ENCODE data around the gene APCDD1.

APCDD1 gene

DNA sequence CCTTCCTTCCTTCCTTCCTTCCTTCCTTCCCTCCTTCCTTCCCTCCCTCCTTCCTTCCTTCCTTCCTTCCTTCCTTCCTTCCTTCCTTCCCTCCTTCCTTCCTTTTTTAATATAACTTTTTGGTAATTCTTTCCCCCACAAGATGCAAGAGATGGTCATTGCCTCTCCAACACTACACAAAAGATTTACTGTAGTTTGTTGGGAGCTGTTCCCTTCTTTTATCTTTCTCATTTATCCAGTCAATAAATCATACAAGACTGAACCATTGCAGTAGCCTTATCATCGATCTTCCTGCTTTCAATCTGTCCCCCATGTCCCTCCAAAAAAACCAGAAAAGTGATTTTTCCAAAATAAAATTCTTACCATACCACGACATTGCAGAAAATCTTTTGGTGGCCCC is 8.2 kb downstream of the APCDD1 start:
- TF ChIP-seq GATA3 (IDR thresholded peaks at IDR 0.05; ENCODE audit: low read depth, low read length) (no peak), GATA2 (IDR thresholded peaks at IDR 0.05; ENCODE audit: low read depth, low read length) (no peak)

DNA sequence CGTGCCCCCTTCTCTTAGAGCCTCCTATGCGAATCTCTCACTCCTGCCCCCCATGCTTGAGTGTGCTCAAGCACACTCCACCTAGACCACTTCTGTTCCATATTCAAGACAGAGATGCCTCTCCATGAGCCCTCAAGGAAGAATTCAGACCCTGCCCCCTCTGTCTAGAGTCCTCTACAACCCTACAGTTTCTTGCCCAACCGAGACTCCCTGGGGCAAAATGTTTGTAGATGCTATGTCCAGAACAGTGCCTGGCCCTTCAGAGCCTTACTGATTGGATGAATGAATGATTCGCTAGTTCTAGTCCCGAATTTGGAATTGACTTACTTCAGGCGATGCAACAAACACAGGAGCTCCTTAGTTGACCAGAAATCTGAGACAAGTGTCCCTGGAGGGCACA is 8.7 kb downstream of the APCDD1 start:
- TF ChIP-seq GATA2 (IDR thresholded peaks at IDR 0.05; ENCODE audit: low read depth, low read length), result no peak
- no peak for TF ChIP-seq GATA3 (IDR thresholded peaks at IDR 0.05; ENCODE audit: low read depth, low read length)

DNA sequence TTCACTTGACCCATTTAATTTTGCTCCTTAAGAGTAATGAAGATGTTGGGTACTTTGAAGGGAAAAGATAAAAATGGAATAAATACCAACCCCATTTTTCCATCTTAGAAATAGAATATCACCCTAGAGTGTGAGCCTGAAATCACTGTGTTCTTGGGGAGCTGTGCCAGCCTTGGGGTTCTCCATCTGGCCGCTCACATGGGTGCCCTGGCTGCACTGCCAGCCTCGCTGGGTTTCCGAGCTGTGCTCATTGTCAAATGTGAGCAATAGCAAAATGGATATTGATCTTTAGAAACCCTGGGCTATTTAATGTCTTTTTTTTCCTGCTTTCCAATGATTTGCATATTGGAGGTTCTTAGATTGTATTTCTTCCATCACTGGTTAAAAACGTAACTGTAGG is 9.3 kb downstream of the APCDD1 start:
- TF ChIP-seq GATA2 (IDR thresholded peaks at IDR 0.05; ENCODE audit: low read depth, low read length) (no peak), GATA3 (IDR thresholded peaks at IDR 0.05; ENCODE audit: low read depth, low read length) (no peak)

DNA sequence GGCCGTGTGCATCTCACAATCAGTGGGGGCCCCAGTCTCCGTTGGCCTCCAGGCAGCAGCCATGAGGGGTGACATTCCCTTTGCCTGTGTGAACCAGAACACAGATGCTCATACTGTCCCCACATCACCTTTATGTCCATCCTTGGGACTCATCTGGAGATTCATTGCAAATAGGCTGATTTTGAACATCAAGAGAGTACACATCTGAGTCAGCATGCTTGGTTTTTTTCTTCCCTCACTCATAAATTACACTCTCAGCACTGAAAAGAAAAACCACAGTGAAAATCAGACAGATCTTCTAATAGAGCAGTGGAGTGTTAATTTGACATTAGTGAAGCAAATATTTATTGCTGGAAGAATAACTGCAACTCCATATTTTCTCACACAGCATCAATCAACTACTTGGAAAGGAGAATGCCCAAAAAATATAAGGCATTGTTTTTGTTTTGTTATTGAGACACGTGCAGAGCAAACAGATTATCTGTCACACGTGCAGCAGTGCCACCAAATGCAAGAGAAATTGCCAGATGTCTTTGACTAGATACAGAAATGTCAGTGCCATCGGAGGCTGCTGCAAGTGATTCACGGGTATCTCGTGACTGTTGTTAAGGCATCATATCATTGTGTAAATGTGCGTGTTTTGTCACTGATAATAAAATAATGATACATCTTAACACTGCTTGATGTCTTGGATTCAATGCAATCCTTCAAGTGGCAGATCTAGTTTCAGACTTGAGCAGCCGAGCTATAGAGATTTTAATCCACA is 10.9 kb downstream of the APCDD1 start:
- TF ChIP-seq GATA3 (IDR thresholded peaks at IDR 0.05; ENCODE audit: low read depth, low read length) (no peak), GATA2 (IDR thresholded peaks at IDR 0.05; ENCODE audit: low read depth, low read length) (no peak)

DNA sequence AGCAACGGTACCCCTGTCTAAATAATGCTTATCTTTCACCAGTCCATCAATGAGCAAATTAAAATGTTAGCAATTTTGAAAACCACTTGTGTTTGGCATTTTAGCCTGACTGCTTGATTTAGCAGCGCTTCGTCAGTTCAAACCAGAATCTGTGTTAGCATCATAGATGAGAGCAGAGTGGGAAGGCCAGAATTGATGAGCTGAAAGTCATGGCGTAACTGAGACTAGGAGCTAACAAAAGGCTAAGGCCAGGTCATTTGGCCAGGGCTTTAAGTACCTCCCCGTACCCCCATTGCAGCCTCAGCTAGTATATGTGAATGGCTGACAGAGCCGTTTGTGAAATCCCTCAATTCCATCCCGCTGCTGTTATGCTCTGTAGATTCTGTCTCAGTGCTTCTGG is 16.0 kb downstream of the APCDD1 start:
- TF ChIP-seq GATA3 (IDR thresholded peaks at IDR 0.05; ENCODE audit: low read depth, low read length), result no peak
- TF ChIP-seq GATA2 (IDR thresholded peaks at IDR 0.05; ENCODE audit: low read depth, low read length), result no peak

DNA sequence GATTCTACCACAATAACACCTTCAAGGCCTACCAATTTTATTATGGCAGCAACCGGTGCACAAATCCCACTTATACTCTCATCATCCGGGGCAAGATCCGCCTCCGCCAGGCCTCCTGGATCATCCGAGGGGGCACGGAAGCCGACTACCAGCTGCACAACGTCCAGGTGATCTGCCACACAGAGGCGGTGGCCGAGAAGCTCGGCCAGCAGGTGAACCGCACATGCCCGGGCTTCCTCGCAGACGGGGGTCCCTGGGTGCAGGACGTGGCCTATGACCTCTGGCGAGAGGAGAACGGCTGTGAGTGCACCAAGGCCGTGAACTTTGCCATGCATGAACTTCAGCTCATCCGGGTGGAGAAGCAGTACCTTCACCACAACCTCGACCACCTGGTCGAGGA is 17.1 kb downstream of the APCDD1 start:
- TF ChIP-seq GATA3 (IDR thresholded peaks at IDR 0.05; ENCODE audit: low read depth, low read length), result no peak

DNA sequence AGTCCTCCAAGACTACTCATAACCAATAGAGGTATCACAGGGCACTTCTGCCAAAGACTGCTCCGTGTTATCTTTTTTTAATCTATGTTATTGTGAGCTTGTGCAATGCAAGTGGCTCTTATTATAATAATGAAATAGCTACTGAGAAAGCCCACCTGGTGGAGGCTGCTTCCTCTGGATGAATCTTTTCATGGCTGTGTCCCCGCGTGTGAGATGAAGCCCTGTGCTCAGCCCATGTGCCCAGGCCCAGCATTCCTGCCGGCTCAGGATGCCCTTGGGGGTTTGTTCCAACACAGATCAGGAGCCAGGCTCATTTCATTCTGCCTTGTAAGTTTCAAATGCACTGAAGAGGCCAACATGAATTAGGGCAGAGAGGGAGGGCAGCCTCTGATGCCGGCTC is 18.7 kb downstream of the APCDD1 start:
- TF ChIP-seq GATA3 (IDR thresholded peaks at IDR 0.05; ENCODE audit: low read depth, low read length), result no peak

DNA sequence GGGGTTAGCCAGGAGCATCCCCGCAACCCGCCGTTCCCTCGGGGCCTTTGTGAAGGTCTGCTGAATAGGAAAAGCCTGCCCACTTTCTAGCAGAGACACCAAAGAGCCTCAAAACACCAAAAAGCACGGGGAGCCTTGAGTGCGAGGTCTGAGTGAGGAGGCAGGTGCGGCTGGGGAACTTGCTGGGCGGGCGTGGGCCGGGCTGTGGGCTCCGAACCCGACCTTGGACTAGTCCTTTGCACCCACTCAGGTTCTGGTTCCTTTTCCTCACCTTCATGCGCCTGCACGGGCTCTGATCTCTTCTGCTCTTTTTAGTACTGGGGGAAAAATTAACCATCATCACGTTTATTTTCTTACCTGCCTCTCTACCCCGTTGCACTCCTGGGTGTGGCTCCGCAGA is 19.9 kb downstream of the APCDD1 start:
- TF ChIP-seq GATA3 (IDR thresholded peaks at IDR 0.05; ENCODE audit: low read depth, low read length) (no peak), GATA2 (IDR thresholded peaks at IDR 0.05; ENCODE audit: low read depth, low read length) (no peak)

DNA sequence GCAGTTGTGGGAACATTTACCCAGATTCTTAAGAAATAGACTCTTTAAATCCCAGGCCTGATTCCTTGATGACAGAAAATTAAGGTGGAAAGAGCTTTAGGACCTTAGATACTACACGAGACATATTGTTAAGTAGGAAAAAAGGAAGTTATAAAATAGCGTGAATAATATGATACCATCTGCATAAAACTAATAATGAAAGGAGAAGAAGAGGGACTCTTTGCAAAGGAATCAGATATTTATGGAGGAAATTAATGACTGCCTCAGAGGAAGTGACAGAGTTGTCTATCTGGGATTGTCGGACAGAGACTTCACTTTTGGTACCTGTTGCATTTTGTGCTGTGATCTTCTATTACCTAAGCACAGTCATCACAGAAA is 20.8 kb downstream of the APCDD1 start:
- TF ChIP-seq GATA2 (IDR thresholded peaks at IDR 0.05; ENCODE audit: low read depth, low read length), result no peak
- no peak for TF ChIP-seq GATA3 (IDR thresholded peaks at IDR 0.05; ENCODE audit: low read depth, low read length)

DNA sequence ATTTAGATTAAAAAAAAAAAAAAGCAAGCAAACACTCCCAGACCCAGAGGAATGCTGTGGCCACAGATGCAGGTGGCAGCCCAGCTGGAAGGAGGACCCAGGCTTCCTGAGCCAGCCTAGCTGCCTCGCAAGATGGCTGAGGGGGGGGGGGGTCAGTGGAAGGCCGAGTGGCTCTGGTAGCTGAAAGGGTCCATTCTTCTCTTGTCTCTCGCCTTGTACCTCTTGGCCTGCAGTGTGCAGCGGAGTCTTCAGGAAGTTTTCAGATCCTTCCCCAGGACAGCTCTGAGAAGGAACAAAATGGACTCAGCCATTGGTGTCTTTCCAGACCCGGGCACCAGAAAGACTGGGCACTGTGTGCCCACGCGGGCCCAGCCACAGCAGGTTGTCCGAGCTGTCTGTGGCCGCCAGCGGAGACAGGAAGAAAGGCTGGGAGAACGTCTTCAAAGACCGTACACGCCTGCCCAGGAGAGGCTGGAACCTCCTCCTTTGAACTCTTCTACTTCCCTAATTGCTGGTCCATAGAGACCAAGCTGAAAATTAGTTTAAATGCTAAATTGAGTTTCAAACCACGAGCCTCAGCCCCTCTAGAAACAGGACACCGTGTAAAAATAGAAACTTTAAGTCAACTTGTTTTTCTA is 21.3 kb downstream of the APCDD1 start:
- no peak for TF ChIP-seq GATA2 (IDR thresholded peaks at IDR 0.05; ENCODE audit: low read depth, low read length)
- no peak for TF ChIP-seq GATA3 (IDR thresholded peaks at IDR 0.05; ENCODE audit: low read depth, low read length)

DNA sequence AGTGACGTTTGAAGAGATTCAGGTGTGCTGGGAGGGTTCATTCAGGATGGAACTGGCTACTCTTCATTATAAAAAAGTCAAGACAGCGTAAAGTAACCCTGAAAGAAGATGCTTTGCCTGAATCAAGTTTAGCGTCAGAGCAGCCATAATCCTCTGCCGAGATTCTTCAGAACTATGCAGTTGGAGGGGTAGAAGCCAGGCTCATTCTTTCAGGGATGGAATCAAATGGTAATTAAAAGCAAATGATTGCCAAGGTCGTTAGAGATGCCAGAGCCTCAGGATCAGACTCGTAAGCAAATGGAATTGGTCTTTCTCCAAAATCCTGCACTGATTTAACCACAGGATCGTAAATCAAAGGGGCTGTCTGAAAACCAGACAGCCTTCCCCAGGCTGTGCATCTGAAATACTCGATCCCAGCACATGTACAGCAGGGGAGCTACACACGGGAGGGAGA is 21.9 kb downstream of the APCDD1 start:
- TF ChIP-seq GATA3 (IDR thresholded peaks at IDR 0.05; ENCODE audit: low read depth, low read length), result no peak
- TF ChIP-seq GATA2 (IDR thresholded peaks at IDR 0.05; ENCODE audit: low read depth, low read length), result no peak

DNA sequence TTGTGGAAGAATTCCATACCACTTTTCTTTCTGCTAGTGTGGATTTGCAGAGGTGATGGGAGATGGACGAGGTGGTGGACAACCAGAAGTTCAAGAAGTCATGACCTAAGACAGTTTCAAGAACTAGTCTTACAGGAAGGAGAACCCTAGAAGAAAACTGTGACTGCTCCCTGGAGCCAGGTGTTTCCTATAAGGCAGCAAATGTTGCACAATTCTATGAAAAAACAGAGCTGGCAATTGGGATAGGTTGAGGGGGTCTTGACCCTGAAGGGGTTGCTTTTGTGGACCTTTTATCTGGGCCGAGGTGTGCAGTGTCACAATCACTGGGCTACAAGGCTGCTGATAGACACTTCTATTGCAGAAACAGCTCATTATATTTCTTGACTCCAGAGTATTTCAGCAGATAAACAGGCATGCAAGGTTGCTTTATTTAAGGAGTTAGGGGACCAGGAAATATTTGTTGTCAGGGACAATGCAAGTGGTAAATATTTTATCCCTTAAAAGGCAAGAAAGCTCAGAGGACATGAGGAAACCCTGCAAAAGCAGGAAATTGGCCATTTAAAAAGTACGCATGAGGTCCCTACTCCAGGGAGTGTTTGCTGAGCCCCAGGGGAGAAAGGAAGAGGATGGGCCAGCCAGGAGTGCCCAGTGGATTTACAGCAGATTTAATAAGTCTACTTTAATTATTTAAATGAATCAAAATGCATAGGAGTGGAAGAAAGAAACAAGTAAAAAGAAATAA is 22.9 kb downstream of the APCDD1 start:
- TF ChIP-seq GATA3 (IDR thresholded peaks at IDR 0.05; ENCODE audit: low read depth, low read length) (no peak), GATA2 (IDR thresholded peaks at IDR 0.05; ENCODE audit: low read depth, low read length) (no peak)

DNA sequence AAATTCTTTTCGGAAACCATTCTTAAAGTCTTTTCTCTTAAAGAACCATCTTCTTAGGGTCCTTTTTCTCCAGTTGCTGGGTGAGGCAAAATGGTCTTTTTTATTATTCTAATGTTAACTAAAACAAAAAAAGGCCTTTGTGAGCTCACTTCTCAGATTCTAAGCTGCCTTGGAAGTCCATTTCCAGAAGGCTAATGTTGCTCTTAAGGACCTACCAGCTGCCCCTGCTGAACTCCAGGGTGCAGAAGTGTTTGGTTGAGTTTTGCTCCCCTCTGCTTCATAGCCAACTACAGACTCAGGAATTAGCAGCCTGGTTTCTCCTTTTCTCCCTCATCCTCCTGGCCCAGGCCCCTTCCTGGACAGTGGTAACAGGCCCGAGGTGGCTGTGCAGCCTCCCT is 23.4 kb downstream of the APCDD1 start:
- TF ChIP-seq GATA2 (IDR thresholded peaks at IDR 0.05; ENCODE audit: low read depth, low read length) (no peak), GATA3 (IDR thresholded peaks at IDR 0.05; ENCODE audit: low read depth, low read length) (no peak)

DNA sequence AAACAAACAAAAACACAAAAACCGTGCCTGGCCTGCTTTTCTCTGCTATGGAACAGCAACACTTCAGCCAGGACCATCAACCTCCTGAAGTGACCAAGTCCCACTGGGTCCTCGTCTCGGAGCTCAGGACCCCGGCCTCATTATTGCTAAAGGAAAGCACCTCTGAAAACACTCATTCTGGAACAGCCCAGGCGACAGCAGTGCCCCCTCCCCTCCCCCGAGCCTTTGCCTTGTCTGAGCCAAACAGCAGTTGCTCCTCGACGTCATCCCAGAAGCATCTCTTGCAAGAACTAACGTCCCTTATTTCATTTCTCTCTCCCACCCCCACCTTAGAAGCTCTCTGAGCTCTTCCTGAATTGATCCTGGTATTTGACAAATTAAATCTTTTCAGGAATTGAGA is 27.4 kb downstream of the APCDD1 start:
- TF ChIP-seq GATA2 (IDR thresholded peaks at IDR 0.05; ENCODE audit: low read depth, low read length) (no peak), GATA3 (IDR thresholded peaks at IDR 0.05; ENCODE audit: low read depth, low read length) (no peak)

Data from SH-SY5Y (cell line).